HG02642 (cell line): Measurements from ENCODE around the gene ADRA2C.

Experiments
- ATAC-seq: cut with Tn5 transposase; IDR thresholded peaks from one replicate; pipeline ENCODE4 v1.9.1; 2021; ENCODE audit warnings: mild to moderate bottlenecking; ENCODE audit not compliant: unreplicated experiment, poor library complexity

Gene ADRA2C

GRCh38 chr4:3756343-3757059 is 9.7 kb upstream of the ADRA2C start:
- no peak for ATAC-seq

- ATAC-seq, result no peak
These were observed 6.9 kb upstream of the ADRA2C start for GRCh38 chr4:3759236-3759635.

- ATAC-seq, result no peak
These were observed 5.8 kb upstream of the ADRA2C start for GRCh38 chr4:3760346-3760745.

- no peak for ATAC-seq
These were observed 5.3 kb upstream of the ADRA2C start for GRCh38 chr4:3760841-3761240.

- no peak for ATAC-seq
These were observed 3.9 kb upstream of the ADRA2C start for GRCh38 chr4:3762264-3762663.

- no peak for ATAC-seq
These were observed 3.2 kb upstream of the ADRA2C start for GRCh38 chr4:3762753-3763549.

GRCh38 chr4:3765271-3766035 is 732 bp upstream of the ADRA2C start:
- ATAC-seq, result no peak

- no peak for ATAC-seq
These were observed 792 bp downstream of the ADRA2C start for GRCh38 chr4:3766785-3767569.

- ATAC-seq, result no peak
These were observed 1.5 kb downstream of the ADRA2C start for GRCh38 chr4:3767570-3768288.

GRCh38 chr4:3768842-3769641 is 2.9 kb downstream of the ADRA2C start:
- ATAC-seq, result no peak

- no peak for ATAC-seq
These were observed 3.5 kb downstream of the ADRA2C start for GRCh38 chr4:3769642-3770184.

GRCh38 chr4:3770323-3771163 is 4.4 kb downstream of the ADRA2C start:
- ATAC-seq, result no peak

- no peak for ATAC-seq
These were observed 5.1 kb downstream of the ADRA2C start for GRCh38 chr4:3771164-3771809.

- no peak for ATAC-seq
These were observed 5.8 kb downstream of the ADRA2C start for GRCh38 chr4:3771939-3772495.

GRCh38 chr4:3772632-3773031 is 6.4 kb downstream of the ADRA2C start:
- ATAC-seq, result no peak

- no peak for ATAC-seq
These were observed 7.4 kb downstream of the ADRA2C start for GRCh38 chr4:3773552-3774001.
